GOT3 (cell line): ENCODE measurements around the gene KCNA5.

Experiments
- DNase-seq: peaks from one replicate; lab custom pipeline; 2025; ENCODE audit warnings: mixed read lengths; lab: John Stamatoyannopoulos, UW

The KCNA5 gene

GRCh38 chr12:5043589-5044419 lies at the start of gene KCNA5:
Gene KCNA5, plus strand, starts transcription at chr12:5043879. Its CDS starts 269 bp downstream, at chr12:5044148.
- DNase-seq = no peak

DNA sequence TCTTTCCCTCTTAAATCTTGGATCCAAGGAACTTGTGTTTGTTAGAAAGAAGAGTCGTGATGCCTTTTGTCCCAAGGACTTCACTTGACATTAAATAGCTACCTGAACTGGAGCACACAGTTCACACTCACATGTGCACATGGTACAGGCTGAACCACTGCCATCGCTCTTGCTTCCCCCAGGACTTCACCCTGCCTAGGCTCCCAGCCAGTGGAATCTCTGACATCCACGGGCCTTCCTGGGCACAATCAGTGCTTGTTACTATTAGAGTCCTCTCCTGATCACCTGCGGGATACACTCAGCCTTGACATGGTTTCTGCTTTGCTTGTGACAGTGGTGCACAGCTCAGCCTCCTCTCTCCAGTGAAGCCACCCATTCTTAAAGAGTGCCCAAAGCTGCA lies 49.1 kb upstream of the KCNA5 start:
- no peak for DNase-seq

DNA sequence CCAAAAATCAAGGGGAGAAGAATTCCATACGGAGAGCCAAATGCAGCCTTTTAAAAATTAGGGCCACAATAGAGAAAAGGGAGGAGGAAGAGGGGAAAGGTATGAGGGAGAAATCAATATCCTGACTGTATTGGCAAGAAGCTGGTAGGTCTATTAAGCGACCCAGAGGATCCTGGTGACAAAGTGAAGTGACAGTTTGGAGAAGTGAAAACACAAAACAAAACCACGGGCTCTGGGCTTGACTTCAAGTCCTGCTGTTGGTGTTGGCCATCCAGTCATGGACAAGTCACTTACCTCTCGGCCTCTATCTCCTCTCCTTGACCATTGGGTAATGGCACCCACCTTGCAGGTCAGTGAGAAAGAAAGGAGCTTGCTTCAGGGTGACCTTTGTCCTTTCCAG lies 47.0 kb upstream of the KCNA5 start:
- no peak for DNase-seq

DNA sequence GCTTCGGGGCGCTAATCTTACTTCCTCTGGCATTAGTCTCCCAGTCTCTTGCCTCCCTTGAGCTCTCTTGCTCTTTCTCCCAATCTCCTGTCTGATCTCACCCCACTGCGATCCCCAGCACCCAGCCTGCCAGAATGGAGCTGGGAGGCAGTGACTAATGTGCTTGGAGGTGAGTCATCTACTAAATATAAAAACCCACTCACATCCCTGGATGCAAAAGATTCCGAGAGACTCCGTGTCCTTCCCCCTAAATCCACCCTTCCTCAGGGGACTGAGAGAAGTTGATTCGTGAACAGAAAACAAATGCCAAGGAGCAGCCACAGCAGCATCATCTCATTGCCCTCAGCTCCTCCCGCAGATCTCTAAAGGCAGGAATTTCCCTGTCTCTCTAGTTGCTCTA lies 45.7 kb upstream of the KCNA5 start:
- DNase-seq = peak; percentile 56

DNA sequence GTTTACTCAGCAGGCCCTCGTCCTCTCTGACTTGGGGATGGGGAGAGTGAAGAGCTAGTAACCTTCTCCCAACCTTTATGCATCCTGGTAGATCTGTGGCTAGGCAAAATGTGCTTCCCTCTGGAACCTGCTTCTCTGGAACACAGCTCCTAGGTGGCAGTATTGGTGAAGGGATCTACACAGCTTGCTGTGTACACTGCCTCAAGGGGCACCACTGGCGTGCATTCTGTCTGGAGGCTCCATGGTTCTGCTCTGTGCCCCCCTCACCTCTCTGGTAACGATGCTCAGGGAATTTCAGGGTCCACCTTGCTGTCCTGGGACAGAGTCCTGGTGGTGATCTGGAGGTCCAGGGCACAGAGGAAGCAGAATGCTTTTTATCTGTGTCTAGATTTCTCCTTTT lies 43.5 kb upstream of the KCNA5 start:
- no peak for DNase-seq

- DNase-seq = no peak
Measured at GRCh38 chr12:5000658-5001385, 42.9 kb upstream of the KCNA5 start.

- DNase-seq = peak; percentile 39
Measured at GRCh38 chr12:5003025-5003666, 40.5 kb upstream of the KCNA5 start.

DNA sequence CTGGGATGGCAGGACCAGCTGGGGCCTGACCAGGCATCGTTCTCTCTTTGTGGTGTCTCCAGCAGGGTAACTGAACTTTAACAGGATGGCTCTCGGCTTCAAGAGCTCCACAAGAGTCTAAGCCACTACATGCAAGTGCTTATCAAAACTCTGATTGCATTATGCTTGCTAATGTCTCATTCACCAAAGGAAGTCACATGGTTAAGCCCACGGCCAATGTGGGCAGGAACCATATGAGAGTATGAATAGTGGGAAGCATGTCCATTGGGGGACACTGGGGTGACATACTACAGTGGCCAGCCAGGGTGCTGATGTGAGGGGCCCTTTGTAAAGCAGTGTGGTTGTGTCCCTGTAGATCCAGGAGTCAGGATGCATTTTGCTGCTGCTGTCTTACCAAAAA lies 35.0 kb upstream of the KCNA5 start:
- DNase-seq = no peak

DNA sequence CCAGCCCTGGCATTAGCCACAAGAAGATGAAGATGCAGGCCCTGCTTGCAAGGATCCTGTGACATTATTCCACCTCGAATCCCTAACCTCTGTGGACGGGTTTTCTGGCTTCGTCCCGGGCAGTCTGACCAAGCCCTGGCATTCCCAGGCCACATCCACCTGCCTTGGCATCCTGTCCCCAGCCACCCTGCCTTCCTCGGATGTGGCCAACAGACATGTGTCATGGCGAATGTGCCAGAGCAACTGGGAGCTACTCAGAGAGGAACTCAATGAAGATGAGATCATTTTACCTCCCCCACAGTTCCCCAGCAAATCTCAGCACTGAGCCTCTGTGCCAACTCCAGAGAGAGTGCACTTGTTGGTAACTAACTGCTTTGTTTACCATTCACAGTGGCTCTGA lies 33.5 kb upstream of the KCNA5 start:
- no peak for DNase-seq

GRCh38 chr12:5012337-5012736 lies 31.3 kb upstream of the KCNA5 start:
- no peak for DNase-seq

GRCh38 chr12:5013266-5013730 lies 30.4 kb upstream of the KCNA5 start:
- no peak for DNase-seq

- DNase-seq = no peak
Measured at GRCh38 chr12:5014269-5014668, 29.4 kb upstream of the KCNA5 start.

DNA sequence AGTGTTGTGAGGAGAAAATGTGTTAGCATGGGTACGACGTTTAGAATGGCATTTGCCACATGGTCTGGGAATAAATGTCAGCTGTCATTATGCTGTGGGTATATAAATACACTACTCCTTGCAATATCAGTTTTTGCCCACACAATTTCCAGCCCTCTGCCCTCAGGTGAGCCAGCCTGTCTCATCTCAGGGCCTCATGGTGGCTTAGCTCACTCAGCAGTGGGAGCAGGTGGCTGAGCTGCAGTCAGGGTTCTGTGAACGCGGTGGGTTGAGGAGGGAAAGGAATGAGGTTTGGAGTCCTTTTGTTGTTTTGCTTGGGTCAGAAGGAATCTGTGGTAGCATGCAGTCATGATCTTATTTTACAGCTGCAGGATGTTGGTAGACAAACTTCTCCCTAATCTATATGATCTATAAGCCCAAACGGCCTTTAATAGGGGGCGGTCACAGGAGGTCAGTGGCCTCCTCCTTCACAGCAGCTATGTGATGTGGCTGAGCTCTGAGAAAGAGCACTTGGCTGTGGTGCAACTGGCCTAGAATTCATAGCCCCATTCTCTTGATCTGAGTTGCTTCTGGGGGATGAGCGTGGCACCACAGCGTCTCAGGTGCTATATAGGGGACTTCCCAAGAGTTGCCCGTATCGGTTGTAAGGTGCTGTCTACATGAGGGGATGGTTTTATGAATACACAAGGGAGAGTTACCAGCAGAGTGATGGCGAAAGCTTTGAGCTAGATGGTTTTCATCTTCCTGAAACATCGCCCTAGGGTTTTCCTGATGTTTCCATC lies 27.8 kb upstream of the KCNA5 start:
- DNase-seq = no peak

DNA sequence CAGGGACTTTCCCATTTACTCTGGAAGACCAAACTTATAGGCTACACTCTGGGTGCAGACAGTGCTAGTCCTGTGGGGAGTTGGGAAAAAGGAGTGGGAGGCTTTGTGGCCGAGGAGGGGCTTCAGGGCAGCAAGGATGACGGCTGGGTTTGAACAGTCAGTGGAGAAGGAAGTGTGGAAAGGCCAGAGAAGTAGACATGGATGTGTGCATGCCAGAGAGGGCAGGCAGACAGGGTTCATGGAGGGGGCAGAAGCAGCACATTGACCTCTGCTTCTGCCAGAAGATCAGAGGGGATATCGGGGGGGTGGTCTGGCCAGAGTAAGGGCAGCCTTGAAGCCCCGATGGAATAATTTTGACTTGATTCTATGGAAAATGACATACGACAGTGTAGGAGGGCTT lies 27.2 kb upstream of the KCNA5 start:
- no peak for DNase-seq

DNA sequence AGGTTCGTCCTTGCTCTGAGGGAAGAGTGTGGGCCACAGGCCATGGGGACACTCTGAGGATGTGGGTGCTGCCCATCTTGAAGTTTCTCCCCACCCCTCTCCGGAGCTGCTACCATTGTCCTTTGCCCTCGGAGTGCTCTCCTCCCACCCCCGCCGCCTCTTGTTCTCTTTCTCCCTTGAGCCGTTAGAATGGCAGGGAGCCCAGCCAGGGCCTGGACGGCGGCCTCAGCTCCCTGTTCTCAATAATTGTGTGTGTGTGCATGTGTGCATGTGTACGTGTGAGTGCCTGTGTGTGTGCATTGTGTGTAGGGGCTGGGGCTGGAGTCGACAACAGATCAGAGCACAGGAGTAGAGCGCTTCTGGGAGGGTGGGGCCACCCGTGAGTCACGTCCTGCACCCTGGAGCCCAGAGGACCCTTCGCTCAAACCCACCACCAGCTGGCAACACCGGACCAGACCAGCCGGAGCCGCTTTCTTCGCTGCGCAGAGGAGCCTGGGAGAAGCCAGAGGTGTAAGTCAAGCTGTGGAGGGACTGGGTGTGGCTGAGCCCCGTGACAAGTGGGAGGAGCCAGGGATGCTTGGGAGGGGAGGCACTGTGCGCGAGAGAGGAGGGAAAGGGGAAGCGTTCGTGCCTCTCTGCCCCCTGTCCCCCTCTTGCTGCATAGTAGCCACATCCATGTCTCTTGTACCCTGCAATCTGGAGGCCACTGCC lies 25.9 kb upstream of the KCNA5 start:
- DNase-seq = no peak

DNA sequence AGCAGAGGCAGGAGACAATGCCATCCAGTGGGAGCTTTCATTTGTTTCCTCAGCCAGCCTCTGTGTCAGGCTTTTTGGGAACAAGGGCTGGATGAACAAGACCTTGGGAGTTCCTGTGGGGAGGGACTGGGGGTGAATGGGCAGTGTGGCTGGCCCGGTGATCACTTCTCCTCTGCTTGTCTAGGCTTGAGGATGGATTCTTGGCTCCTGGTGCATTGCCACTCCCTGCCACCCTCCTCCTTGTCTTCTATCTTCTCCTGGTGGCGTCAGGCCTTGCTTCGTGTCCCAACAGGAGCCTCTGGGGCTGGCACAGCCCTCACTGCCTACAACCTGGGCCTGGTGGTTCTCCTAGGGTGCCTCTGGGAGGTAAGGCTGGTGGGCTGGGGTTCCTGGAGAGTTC lies 25.0 kb upstream of the KCNA5 start:
- DNase-seq = no peak

GRCh38 chr12:5022025-5022424 lies 21.7 kb upstream of the KCNA5 start:
- no peak for DNase-seq

GRCh38 chr12:5022465-5023061 lies 21.1 kb upstream of the KCNA5 start:
- DNase-seq = no peak

DNA sequence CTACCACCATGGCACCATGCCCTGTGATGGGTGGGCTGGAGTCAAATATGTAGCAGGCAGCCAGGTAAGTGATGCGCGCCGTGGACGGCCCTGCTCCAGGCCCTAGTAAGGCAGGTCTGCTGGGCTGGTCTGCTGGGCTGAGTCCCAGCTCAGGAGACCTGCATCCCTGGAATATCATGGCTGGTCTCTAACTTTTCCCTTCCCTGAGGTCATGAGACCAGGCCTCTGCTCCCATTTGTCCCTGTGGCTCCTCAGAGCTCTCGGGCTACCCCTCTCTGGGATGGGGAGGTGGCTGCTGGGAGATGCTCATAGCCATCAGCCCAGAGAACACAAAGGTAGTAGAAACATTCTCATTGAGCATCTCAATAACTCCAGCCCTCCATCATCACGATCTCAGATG lies 19.8 kb upstream of the KCNA5 start:
- no peak for DNase-seq

- DNase-seq = no peak
Measured at GRCh38 chr12:5026342-5026938, 17.2 kb upstream of the KCNA5 start.
